ENCODE results near the gene CLDN2. TPM values are rescaled to one million over a fixed set of nuclear protein-coding genes. Genes with fewer than 3 reads are reported as not detected.

Gene CLDN2
- total RNA-seq, 4 donors from 2014 or later = 0.11 to 0.17 TPM; not detected in 2

DNA sequence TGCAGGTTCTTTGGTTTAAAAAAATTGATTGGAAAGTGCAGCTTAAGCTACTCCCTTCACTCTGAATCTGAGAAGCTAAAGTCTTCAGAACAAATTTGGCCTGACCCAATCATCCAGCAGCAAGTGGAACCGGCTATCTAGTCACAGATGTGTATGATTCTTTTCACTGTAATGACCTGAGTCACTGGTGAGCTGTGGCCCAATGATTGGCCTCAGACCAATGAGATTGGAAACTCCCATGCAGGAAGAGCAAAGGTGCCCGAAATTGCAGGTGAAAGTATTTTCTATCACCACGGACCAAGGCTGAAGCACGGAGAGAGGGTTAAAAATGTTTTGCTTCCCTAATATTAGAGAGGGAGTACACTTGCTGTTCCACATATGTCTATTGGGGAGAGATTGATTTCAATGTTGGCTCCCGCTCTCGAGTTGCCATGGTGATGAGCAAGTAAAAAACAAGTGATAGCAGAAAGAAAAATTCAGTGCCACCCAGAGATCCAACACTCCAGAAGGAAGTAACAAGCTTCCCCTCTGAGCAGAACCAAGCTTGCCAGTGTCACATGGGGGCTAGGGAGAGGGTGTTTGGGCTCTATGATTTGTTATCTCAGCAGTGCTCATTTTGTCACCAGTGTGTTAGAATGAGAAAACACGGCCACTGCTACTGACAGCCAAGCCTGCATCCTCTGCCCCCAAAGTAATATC lies 28.3 kb upstream of the CLDN2 start:
- Histone ChIP-seq H3K4me3 (no peak overlapping the region), H3K27me3 (no peaks in the 10 kb centered on the region), H3K9me3 (no peaks in the 10 kb centered on the region), H3K27ac (replicated peaks in 1 of 4) (no peak overlapping the region), H3K4me1 (peaks cover 0 to 9% (median 9%) of the 10 kb centered on the region in 4 donors), H3K36me3 (no peaks in the 10 kb centered on the region)
- DNase-seq (ENCODE audit: extremely low spot score) = no peak
- intact Hi-C loops (cut with DNase I) = loop anchor here (5.0 kb wide), 1 partner anchor 60 kb away; no protein-coding TSS in a partner anchor
- 53% methylated on average over 7 of the region's 7 CpGs for WGBS
- TF ChIP-seq POLR2A (IDR thresholded peaks at IDR 0.05; ENCODE audit: low read depth) (no peak), CTCF (IDR thresholded peaks at IDR 0.05) (no peak), EP300 (IDR thresholded peaks at IDR 0.05) (no peak), POLR2AphosphoS5 (IDR thresholded peaks at IDR 0.05) (no peak)

GRCh38 chrX:106894392-106894909 lies 25.8 kb upstream of the CLDN2 start:
- 22% methylated on average over 6 of the region's 6 CpGs for WGBS
- Histone ChIP-seq H3K27ac (replicated peaks in 1 of 4) (peak overlapping the region in 1 of 4 donors; percentile 18), H3K27me3 (no peaks in the 10 kb centered on the region), H3K9me3 (no peaks in the 10 kb centered on the region), H3K4me1 (peaks cover 0 to 9% (median 9%) of the 10 kb centered on the region in 4 donors), H3K4me3 (no peak overlapping the region), H3K36me3 (no peaks in the 10 kb centered on the region)
- no peak for DNase-seq (ENCODE audit: extremely low spot score)
- intact Hi-C loops (cut with DNase I) = loop anchor here (5.0 kb wide), 1 partner anchor 58 kb away; no protein-coding TSS in a partner anchor
- TF ChIP-seq EP300 (IDR thresholded peaks at IDR 0.05) = no peak
- TF ChIP-seq CTCF (IDR thresholded peaks at IDR 0.05) = peak; percentile 76 to 80 (median 77)

GRCh38 chrX:106894978-106895452 lies 25.2 kb upstream of the CLDN2 start:
- 33% methylated on average over 1 of the region's 3 CpGs for WGBS
- peak overlapping the region in 1 of 4 donors; percentile 18 for H3K27ac ChIP-seq (replicated peaks in 1 of 4)
- no peaks in the 10 kb centered on the region for H3K27me3 ChIP-seq
- peaks cover 0 to 9% (median 9%) of the 10 kb centered on the region in 4 donors for H3K4me1 ChIP-seq
- DNase-seq (ENCODE audit: extremely low spot score) = no peak
- intact Hi-C loops (cut with DNase I) = loop anchor here (5.0 kb wide), 1 partner anchor 57 kb away; no protein-coding TSS in a partner anchor
- no peak overlapping the region for H3K4me3 ChIP-seq
- TF ChIP-seq POLR2A (IDR thresholded peaks at IDR 0.05; ENCODE audit: low read depth) = no peak
- no peak for TF ChIP-seq POLR2AphosphoS5 (IDR thresholded peaks at IDR 0.05)
- TF ChIP-seq CTCF (IDR thresholded peaks at IDR 0.05) = no peak
- TF ChIP-seq EP300 (IDR thresholded peaks at IDR 0.05) = no peak
- H3K9me3 ChIP-seq = no peaks in the 10 kb centered on the region
- H3K36me3 ChIP-seq = no peaks in the 10 kb centered on the region

DNA sequence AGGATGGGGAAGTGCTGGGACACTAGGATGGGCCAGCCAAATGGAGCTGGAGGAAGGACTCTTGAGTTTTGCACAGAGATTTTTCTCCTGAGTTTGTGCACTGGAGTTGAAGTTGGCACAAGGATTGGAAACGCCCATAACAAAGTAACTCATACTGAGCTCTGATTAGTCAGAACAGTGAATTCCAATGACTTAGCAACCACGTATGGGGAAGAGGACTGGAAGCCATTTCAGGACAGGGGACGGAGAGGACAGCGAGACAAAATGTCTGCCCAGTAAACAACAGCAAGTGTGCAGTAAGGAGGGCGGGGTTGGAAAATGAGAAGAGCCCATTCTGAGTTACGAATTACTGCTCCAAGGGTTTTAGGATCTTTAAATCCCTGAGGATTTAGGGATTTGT lies 22.9 kb upstream of the CLDN2 start:
- TF ChIP-seq EP300 (IDR thresholded peaks at IDR 0.05) (no peak), POLR2A (IDR thresholded peaks at IDR 0.05; ENCODE audit: low read depth) (no peak), POLR2AphosphoS5 (IDR thresholded peaks at IDR 0.05) (no peak), CTCF (IDR thresholded peaks at IDR 0.05) (no peak)
- Histone ChIP-seq H3K27me3 (no peaks in the 10 kb centered on the region), H3K36me3 (no peaks in the 10 kb centered on the region), H3K9me3 (no peaks in the 10 kb centered on the region), H3K27ac (replicated peaks in 1 of 4) (no peak overlapping the region), H3K4me1 (peaks cover 0 to 9% (median 9%) of the 10 kb centered on the region in 4 donors), H3K4me3 (no peak overlapping the region)
- WGBS = 67% methylated on average over 6 of the region's 6 CpGs
- intact Hi-C loops (cut with DNase I) = no loop called here
- no peak for DNase-seq (ENCODE audit: extremely low spot score)
